ENCODE data around the gene EIF4H. TPM values are rescaled to one million over a fixed set of nuclear protein-coding genes. Genes with fewer than 3 reads are reported as not detected.
"Not testable (repeated sequence)": the region's sequence is repeated elsewhere in the genome, so short reads cannot be mapped to it uniquely, and the experiment has no call there.

Gene EIF4H
- total RNA-seq, 1 experiment from 2014 or later, result 370 TPM

DNA sequence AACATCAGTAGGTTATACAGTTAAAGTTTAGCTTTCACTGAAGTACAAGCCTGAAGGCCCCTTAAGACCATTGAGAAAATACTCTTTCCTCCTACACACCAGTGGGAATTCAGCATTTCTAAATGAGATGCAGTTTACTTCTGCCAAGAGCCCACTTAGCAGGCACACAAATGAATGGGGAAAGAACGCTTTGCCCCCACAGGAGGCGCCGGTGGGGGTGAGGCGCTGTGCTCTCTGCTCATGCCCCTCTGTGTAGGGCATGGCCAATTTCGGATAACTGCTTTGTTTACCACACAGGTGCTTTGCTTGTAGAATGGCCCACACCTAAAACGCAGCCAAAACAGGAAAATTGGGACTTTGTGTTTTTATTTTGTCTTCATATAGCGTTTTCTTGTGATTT lies 19.8 kb downstream of the EIF4H start:
- no peaks in the 10 kb centered on the region for H3K4me1 ChIP-seq
- H3K27me3 Mint-ChIP-seq (ENCODE audit: insufficient read depth, unreplicated experiment), result no peaks in the 10 kb centered on the region
- H3K9me3 Mint-ChIP-seq (ENCODE audit: unreplicated experiment), result no peaks in the 10 kb centered on the region
- DNase-seq, result no peak
- CTCF ChIA-PET, result interaction anchor here (0.5 to 2.0 kb wide), 4 partner anchors 9 to 177 kb away, joined by 3 to 10 read pairs (median 7); no protein-coding TSS in a partner anchor
- TF ChIP-seq, protein P1, sequence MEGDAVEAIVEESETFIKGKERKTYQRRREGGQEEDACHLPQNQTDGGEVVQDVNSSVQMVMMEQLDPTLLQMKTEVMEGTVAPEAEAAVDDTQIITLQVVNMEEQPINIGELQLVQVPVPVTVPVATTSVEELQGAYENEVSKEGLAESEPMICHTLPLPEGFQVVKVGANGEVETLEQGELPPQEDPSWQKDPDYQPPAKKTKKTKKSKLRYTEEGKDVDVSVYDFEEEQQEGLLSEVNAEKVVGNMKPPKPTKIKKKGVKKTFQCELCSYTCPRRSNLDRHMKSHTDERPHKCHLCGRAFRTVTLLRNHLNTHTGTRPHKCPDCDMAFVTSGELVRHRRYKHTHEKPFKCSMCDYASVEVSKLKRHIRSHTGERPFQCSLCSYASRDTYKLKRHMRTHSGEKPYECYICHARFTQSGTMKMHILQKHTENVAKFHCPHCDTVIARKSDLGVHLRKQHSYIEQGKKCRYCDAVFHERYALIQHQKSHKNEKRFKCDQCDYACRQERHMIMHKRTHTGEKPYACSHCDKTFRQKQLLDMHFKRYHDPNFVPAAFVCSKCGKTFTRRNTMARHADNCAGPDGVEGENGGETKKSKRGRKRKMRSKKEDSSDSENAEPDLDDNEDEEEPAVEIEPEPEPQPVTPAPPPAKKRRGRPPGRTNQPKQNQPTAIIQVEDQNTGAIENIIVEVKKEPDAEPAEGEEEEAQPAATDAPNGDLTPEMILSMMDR (IDR thresholded peaks at IDR 0.05; ENCODE audit: insufficient read depth in 1 of 2, low read depth in 1 of 2, low read length in 1 of 2, severe bottlenecking in 1 of 2, unreplicated experiment in 1 of 2), result no peak
- intact Hi-C loops (cut with micrococcal nuclease; ENCODE audit: unreplicated experiment), result no loop called here
- H3K4me3 Mint-ChIP-seq (ENCODE audit: unreplicated experiment), result no peak overlapping the region
- no peaks in the 10 kb centered on the region for H3K4me1 Mint-ChIP-seq (ENCODE audit: low read depth, unreplicated experiment)
- no TSS peak for BruUV-seq (replicated peaks)
- H3K27ac Mint-ChIP-seq (ENCODE audit: unreplicated experiment), result no peak overlapping the region
- POLR2A ChIA-PET, result no interaction called here
- H3K27me3 ChIP-seq (replicated peaks; ENCODE audit: control insufficient read depth, insufficient read depth, low read length), result no peaks in the 10 kb centered on the region
- peaks cover 7% of the 10 kb centered on the region for H3K36me3 ChIP-seq (ENCODE audit: control insufficient read depth, insufficient read depth, low read length)
- no peaks in the 10 kb centered on the region for H3K9me3 ChIP-seq
- no peak overlapping the region for H3K4me3 ChIP-seq (ENCODE audit: low read depth, low read length)
- H3K36me3 Mint-ChIP-seq (ENCODE audit: insufficient read depth, unreplicated experiment), result peaks cover 88% of the 10 kb centered on the region

- Mint-ChIP-seq H3K4me1 (ENCODE audit: low read depth, unreplicated experiment) (no peaks in the 10 kb centered on the region), H3K27me3 (ENCODE audit: insufficient read depth, unreplicated experiment) (no peaks in the 10 kb centered on the region), H3K9me3 (ENCODE audit: unreplicated experiment) (no peaks in the 10 kb centered on the region), H3K36me3 (ENCODE audit: insufficient read depth, unreplicated experiment) (peaks cover 88% of the 10 kb centered on the region), H3K4me3 (ENCODE audit: unreplicated experiment) (no peak overlapping the region), H3K27ac (ENCODE audit: unreplicated experiment) (no peak overlapping the region)
- no peak for DNase-seq
- Histone ChIP-seq H3K4me3 (ENCODE audit: low read depth, low read length) (no peak overlapping the region), H3K27me3 (replicated peaks; ENCODE audit: control insufficient read depth, insufficient read depth, low read length) (no peaks in the 10 kb centered on the region), H3K4me1 (no peaks in the 10 kb centered on the region), H3K36me3 (ENCODE audit: control insufficient read depth, insufficient read depth, low read length) (peaks cover 7% of the 10 kb centered on the region), H3K9me3 (no peaks in the 10 kb centered on the region)
- TF ChIP-seq, protein P1 (IDR thresholded peaks at IDR 0.05; ENCODE audit: insufficient read depth in 1 of 2, low read depth in 1 of 2, low read length in 1 of 2, severe bottlenecking in 1 of 2, unreplicated experiment in 1 of 2), result no peak
- BruUV-seq (replicated peaks), result no TSS peak
- CTCF ChIA-PET, result no interaction called here
- POLR2A ChIA-PET, result no interaction called here
- intact Hi-C loops (cut with micrococcal nuclease; ENCODE audit: unreplicated experiment), result no loop called here
These were observed 20.5 kb downstream of the EIF4H start for GRCh38 chr7:74194686-74195085.

DNA sequence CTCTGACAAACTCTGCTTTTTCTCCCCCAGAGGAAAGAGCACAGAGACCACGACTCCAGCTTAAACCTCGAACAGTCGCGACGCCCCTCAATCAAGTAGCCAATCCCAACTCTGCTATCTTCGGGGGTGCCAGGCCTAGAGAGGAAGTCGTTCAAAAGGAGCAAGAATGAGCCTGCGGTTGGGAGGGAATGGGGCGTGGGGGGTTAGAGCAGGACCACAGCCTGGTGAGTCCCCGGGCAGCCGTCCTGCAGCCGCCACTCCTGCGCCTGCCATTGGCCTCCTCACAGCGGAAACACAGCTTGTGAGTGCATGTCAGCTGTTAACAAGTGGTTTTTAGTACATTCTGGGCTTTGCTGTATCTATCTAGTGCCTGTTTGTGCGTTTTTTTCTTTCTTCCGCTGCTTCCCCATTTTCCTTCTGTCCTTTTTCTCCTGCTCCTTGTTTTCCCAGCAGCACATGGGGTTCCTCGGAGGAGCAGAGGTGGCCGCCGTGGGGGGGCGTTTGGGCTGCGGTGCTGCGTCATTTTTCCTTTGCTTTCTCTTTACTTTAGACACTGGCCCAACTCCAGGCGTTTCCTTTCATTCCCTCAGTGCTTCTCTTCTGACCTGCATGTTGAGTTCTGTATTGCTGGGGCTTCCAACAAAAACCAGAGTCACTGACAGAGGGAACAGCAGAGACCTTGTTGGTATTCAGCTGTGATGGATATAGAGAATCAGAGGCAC lies 21.1 kb downstream of the EIF4H start:
- DNase-seq; H3K9me3 ChIP-seq; H3K4me3 Mint-ChIP-seq (ENCODE audit: unreplicated experiment); intact Hi-C loops (cut with micrococcal nuclease; ENCODE audit: unreplicated experiment); H3K27me3 Mint-ChIP-seq (ENCODE audit: insufficient read depth, unreplicated experiment); H3K27me3 ChIP-seq (replicated peaks; ENCODE audit: control insufficient read depth, insufficient read depth, low read length); H3K4me1 Mint-ChIP-seq (ENCODE audit: low read depth, unreplicated experiment); H3K27ac Mint-ChIP-seq (ENCODE audit: unreplicated experiment); POLR2A ChIA-PET; H3K4me3 ChIP-seq (ENCODE audit: low read depth, low read length); H3K36me3 ChIP-seq (ENCODE audit: control insufficient read depth, insufficient read depth, low read length); H3K4me1 ChIP-seq; BruUV-seq (replicated peaks); H3K9me3 Mint-ChIP-seq (ENCODE audit: unreplicated experiment): not testable (repeated sequence)
- H3K36me3 Mint-ChIP-seq (ENCODE audit: insufficient read depth, unreplicated experiment), result peaks cover 88% of the 10 kb centered on the region
- CTCF ChIA-PET, result interaction anchor here (0.6 kb wide), 1 partner anchor 206 kb away, joined by 3 read pairs; no protein-coding TSS in a partner anchor

DNA sequence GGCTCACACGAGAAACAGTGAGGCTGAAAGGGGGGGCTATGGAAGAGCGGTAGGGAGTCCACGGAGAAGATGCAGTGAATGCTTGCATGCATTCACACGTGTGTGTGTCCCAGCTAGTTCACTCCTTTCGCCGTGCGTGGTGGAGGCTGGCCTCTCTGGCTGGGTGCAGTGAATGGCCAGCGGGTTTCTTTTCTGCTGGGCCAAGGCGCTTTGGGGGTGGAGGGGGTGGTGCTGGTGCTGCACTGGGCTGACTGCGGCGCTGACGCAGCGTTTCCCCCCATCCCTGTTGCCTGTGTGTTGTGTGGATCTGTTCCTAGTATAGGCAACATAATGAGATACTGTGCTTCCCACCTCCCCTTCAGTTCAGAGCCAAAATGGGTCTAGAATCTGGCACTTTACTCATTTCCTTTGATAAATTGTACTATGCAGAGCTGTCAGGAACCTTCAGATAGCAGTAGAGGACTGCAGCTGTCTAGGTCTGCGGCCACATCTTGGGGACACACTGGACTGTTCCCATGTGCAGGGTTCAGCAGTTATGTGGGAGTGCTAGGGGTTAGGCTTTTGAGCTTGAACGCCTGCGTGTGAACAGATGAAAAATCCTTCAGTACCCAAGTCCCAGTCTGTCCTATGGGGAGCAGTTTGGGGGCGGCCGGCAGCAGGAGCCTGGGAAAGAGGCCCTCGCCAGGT lies 22.0 kb downstream of the EIF4H start:
- H3K36me3 Mint-ChIP-seq (ENCODE audit: insufficient read depth, unreplicated experiment), result peaks cover 86% of the 10 kb centered on the region
- not testable (repeated sequence) for H3K4me3 ChIP-seq (ENCODE audit: low read depth, low read length)

More for the DNA sequence above, 22.0 kb downstream of the EIF4H start:
- H3K9me3 ChIP-seq; H3K36me3 ChIP-seq (ENCODE audit: control insufficient read depth, insufficient read depth, low read length); H3K4me1 Mint-ChIP-seq (ENCODE audit: low read depth, unreplicated experiment); H3K4me3 Mint-ChIP-seq (ENCODE audit: unreplicated experiment); DNase-seq; POLR2A ChIA-PET; H3K27ac Mint-ChIP-seq (ENCODE audit: unreplicated experiment); H3K27me3 Mint-ChIP-seq (ENCODE audit: insufficient read depth, unreplicated experiment); intact Hi-C loops (cut with micrococcal nuclease; ENCODE audit: unreplicated experiment); H3K27me3 ChIP-seq (replicated peaks; ENCODE audit: control insufficient read depth, insufficient read depth, low read length); BruUV-seq (replicated peaks); H3K4me1 ChIP-seq; H3K9me3 Mint-ChIP-seq (ENCODE audit: unreplicated experiment): not testable (repeated sequence)
- CTCF ChIA-PET, result interaction anchor here (0.6 kb wide), 1 partner anchor 205 kb away, joined by 3 read pairs; no protein-coding TSS in a partner anchor

All from Caco-2 (cell line).